NCI-H2171 (cell line): ENCODE results near the gene MYH6.

Experiments used
- DNase-seq: peaks from one replicate; lab custom pipeline; 2025; lab: John Stamatoyannopoulos, UW

Gene MYH6

DNA sequence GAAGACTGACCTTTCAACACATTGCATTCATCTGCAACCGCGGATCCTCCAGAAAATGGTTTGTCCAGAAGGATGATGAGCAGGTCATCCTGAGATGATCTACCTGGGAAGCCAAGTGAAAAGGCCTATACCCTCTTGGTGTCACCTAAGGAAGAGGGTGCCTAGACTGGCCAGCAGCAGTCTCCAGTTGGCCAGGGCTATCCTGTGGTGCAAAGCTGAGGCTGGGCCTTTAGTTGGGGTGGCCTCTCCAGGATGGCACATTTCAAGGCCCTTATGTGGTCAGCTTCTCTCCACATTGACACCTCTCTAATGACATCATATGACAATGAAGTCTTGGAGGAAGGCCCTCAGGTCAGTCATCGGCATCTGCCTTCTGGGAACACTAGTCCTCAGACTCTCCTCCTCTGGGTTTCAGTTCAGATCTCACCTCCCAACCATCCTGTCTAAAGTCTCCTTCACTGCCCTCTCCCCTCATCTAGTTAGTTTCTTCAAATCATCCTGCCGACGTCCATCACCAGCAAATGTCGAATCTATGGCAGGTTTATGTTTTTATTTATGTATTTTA lies 52.1 kb downstream of the MYH6 start:
- no peak for DNase-seq

DNA sequence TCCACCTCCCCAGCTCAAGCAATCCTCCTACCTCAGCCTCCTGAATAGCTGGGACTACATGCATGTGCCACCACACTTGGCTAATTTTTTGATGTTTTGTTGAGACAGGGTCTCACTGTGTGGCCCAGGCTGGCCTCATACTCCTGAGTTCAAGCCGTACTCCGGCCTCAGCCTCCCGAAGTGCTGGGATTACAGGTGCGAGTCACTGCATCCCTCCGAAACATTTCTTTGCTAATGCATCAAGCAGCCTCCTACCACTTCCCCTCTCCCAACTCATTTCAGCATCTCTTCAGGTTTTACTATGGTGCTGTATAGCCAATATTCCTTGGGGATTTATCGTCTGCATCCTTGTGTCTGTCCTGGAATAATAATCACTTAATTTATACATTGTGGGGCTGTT lies 53.1 kb downstream of the MYH6 start:
- DNase-seq: no peak

DNA sequence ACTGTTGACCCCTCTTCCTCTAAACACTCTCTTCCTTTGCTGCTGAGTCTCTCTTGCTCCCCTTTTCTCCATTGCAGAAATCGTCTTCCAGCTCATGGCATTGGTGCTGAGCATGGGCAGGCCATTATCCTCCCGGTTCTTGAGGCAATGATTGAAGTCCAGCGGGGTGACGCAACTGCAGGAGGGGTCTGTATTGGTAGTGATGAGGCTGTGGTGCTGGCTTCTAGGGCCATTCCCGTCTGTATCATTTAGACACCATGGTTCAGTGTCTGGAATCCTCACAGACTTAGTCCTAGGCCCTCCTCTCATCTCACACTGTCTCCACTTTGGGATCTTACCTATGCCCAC lies 54.7 kb downstream of the MYH6 start:
- no peak for DNase-seq

DNA sequence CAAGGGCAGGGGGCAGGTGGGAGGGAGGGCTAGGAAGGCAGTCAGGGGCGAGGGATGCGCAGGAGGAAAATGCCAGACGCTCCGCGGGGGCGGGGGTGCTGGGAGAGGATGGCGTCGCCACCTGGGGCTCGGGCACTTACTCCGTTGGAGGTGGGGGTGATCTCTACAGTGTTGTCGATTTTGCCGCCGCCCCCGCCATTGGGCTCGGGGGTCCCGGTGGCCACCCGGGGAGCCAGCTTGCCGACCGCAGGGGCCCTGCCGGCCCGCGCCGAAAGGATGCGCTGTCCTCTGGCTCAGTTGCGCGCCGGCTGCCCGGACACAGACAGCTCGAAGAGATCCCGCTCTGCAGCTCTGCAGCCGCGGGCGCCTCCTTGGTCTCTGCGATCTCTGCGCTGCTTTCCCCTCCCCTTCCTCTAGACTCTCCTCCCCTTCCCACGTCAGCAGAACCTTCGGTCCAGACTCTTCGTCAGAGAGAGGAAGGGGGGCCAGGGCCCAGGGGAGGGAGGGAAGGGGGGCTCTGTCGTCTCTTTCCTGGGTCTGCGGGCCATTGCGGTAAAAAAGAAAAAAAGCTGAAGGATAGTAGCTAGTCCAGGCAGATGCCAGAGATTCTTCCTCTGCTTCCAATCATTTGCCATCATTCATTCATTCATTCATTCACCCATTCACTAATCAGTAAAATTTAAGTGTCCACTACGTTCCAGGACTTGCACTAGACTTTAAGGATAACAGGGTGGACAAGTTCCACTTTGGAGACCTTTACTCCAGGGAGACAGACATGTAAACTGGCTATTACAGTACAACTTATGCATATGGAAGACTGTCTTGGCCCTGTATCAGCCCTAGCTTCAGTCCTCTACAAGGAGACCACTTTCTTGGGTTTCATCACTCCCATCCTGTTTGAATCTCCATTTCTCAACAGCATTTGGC lies 55.3 kb downstream of the MYH6 start, which contains the start of gene SLC22A17:
Gene SLC22A17, minus strand, starts transcription at position 382 of the 927 bp plus-strand sequence.
- peak; percentile 79 for DNase-seq

DNA sequence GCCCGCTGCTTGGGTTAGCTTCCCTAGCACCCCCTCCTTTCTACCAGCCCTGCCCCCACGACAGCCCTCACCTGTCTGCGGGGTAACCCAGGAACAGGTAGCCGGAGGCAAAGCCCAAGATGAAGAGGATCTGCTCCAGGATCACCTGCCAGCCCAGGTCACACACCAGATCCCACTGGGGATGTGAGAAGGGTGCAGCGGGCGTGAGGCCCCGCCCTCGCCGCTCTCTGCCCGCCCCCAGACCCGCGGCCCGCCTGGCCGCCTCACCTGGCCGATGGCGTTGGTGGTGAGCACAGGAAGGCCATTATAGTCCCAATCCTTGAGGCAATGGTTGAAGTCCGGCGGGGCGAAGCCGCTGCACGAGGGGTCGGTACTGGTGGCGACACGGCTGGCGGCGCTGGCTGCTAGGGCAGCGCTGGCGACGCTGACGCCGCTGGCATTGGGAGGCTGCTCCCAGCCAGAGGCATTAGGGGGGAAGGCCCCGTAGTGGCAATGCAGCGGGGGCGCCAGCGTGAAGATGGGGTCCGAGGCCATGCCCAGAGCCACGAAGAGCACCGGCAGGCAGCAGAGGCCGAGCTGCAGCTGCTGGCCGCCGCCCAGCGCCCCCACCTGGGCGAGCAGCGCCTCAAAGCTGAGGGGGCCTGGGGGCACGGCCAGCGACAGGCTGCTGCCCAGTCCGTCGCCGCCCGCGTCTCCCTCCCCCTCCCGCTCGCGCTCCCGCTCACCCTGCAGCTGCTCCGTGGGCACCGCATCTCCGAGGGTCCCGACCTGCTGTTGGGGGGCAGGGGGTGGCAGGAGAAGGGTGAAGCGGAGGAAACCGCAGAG lies 56.2 kb downstream of the MYH6 start:
- no peak for DNase-seq

DNA sequence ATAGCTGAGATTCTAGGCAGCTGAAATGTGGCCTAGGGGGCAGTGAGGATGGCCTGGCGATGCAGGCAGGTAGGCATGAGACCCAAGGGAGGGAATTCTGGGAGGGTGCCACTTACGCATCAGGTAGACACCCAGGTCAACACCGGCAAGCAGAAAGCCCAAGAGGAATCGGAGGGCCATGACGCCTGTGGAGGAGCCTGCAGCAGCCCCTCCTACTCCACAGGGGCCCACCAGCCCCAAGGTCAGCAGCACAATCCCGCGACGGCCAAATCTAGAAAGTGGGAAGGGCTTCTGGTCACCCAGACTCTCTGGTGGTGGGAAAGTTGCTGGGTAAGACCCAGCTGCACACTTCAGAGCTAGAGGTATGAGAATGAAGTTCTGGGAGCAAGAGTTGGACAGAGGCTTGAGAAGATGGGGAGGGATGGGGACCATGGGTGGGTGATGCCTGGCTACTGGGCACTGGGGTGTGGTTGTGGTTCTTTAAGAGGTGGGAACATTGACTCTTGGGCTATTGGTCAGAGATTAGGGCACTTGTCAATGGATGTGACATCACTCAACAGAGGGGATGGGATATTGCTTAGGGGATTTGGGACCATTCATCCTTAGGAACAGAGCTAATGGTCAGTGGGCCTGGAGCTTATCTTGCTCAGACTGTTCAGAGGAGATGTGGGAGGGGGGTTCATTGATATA lies 58.8 kb downstream of the MYH6 start:
- no peak for DNase-seq

DNA sequence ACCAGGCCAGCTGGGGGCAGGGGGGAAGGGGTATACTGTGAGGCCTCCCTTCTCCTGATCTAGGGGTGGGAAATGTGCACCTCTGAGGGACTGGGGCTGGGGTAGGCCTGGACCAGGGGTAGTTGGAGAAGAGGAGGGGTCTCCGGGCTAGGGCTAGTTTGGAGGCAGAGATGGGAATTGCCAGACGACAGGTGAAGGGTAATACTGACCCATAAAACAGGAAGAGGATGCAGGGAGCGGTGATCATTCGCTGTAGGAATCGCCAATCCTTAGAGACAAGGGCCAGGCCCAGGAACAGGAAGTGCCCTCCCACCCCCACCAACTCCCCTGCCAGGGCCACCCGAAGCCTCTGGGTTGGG lies 59.8 kb downstream of the MYH6 start:
- no peak for DNase-seq

DNA sequence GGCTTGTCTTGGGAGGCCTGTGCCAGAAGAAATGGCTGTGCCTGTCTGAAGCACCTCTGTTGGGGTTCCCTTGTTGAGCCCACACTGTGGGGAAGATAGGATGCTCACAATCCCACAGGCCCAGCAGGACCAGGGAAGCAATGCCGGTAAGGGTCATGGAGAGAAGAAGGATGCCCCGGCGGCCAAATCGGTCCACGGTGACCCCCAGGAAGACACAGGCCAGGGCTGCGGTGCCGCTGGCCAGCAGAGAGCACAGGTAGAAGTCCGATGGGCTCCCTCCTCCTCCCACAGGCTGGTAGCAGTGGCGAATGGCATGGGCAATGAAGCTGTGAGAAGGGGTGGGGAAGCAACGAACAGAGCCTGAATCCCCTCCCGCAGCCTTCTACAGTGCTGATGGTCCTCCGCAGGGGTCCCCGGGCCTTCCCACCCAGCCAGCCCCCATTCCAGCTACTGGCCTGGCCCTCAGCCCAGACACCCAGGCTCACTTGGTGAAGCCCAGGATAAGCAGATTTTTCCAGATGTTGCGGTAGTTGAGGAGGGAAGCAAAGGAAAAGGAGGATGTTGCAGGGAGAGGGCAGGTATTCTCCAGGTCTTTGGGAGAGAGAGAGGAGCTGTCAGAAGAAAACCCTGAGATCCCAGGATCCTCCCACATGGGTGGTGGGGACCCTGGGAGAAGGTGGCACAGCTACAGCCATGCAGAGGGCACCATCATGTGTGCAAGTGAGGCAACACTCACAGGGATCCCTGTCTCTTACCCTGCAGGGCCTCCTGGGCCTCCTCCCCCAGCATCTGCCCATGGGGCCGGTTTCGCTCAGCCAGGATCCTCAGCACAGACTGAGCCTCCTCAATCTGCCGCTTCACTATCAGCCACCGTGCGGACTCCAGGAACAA lies 60.4 kb downstream of the MYH6 start:
- no peak for DNase-seq

DNA sequence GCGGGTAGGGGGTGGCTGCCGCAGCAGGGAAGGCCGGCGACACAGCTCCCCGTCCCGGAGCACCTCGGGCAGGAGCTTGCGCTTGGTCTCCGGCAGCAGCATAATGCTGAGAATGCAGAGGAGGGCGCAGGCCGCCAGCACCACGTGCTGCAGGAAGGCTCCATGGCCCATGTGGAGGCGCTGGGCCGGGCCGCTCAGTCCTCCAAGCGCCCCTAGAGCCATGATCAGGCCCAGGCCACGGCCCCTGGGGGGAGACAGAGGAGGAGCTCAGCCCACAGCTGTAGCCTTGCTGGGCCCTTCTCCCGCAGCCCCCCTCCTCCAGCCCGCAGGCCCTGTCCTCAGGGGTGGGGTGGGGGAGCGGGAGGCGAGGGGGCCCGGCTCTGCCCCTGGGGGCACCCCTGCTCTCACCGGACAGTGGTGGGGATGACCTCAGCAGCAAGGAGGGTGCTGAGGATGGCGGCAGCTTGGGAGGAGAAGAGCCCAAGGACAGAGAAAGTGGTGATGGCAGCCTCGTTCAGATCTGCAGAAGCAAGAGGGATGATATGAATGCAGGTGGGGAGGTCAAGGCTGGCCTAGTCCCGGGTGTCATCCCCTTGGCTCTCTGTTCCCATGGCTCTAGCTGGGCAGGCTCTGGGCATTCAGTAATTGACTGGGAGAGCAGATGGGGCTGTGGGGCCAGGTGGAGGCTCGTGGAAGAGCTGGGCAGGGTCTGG lies 61.2 kb downstream of the MYH6 start:
- DNase-seq: no peak

DNA sequence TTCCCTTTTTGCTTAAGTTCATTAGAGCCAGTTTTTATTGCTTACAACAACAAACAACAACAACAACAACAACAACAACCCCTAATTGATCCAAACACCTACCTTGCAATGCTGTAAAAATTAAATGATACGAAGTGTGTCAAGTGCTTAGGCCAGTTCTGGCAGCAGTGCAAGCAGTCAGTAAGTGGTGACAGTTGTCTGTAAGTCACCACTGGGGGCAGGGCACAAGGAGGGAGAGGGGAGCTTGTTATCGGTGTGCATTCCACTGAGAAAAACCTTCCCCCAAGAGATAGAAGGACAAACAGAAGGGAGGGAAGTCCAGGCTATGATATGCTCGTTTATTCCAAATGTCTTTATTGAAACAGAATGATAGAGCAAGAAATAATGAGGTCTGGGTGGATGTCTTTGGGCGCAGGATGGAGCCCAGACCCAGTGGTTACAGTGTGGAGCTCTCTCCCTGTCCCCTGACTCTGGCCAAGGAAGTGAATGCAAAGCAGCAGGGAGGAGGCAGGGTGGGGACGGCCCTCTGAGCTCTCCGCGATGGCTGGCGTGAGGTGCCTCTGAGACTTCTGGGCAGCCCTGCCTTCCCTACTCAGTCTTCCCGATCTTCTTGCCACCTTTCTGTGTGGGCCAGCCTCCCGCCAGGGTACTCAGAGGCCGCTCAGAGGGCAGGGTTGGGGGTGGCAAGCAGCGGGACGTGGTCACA lies 61.9 kb downstream of the MYH6 start:
- no peak for DNase-seq

DNA sequence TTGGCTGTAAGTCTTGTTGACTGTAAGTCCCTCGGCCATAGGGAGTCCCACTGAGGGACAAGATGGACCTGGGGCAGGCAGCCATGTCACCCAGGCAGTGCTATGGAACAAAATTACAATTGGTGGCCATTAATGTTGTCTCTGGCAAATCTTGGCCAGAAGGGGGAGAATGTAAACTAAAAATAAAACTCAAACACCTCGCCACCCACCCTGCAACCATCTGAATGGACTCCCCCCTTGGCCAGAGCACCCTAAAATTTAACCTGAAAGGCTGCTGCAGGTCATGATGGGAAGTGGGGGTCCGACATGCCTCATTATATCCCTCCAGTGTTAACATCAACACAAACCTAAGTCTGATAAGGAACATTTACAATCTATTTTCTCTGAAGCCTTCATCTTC lies 63.6 kb downstream of the MYH6 start:
- DNase-seq: no peak

DNA sequence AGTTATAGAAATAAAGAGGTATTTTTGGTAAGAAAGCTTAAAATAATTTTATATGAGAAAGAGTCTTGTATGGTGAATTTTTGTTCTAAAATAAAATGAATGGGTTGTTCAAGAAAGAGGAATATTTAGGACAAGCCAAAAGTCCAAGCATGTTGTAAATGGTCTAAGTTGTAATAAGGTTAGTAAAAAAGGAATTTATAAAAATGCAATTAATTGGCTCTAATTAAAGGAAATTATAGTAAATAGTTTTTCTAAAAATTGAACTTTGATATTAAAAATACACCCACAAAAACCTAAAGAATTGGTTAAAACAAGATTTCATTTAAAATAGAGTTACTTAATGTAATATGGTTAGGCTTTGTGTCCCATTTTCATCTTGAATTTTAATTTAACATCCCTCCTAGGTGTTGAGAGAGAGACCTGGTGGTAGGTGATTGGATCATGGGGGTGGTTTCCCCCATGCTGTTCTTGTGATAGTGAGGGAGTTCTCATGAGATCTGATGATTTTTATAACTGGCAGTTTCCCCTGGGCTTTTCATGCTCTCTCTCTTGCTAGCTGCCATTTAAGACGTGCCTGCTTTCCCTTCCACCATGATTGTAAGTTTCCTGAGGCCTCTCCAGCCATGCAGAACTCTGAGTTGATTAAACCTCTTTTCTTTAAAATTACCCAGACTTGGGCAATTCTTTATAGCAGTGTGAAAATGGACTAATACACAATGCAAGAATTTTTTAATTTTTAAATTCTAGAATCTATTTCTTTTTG lies 68.4 kb downstream of the MYH6 start:
- no peak for DNase-seq

DNA sequence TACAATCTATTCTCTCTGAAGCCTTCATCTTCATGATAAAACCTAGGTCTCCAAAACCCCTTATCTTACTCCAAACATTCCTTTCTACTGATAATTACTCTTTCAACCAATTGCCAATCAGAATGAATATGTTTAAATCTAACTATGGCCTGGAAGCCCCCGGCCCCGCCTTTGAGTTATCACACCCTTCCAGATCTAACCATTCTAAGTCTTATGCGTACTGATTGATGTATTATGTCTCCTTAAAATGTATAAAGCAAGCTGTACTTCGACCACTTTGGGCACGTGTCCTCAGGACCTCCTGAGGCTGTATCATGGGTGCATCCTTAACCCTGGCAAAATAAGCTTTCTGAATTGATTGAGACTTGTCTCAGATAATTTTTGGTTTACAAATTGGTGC lies 72.5 kb downstream of the MYH6 start:
- DNase-seq: no peak
